Measurements from ENCODE around the gene TMEM63A.

DNA sequence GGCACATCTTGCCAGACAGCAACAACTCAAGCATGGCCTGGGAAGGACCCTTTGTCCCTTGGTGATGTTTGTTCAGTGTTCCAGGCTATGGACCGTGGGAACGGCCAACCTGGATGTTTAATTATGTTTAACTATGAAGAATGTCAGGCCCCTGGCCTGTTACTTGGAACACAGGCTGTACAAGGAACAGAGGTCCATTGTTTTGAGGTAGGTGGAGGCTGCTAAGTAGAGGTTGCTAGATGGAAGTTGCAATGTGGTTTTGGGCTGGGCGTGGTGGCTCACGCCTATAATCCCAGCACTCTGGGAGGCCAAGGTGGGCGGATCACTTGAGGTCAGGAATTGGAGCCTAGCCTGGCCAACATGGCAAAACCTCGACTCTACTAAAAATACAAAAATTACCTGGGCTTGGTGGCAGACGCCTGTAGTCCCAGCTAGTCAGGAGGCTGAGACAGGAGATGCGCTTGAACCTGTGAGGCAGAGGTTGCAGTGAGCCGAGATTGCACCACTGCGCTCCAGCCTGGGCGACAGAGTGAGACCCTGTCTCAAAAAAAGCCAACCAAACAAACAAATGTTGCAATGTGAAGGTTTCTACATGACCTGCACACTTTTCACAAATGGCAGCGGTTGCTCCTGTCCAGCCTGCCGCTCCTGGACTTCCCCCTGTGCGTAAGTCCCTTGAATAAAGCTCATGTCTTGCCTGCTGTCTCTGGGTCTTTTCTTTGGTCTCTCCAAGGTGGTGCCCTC is 9.2 kb upstream of the TMEM63A start:
- TF ChIP-seq RAD21 (IDR thresholded peaks at IDR 0.05; ENCODE audit: insufficient read depth, low read depth, low read length) (no peak), RBBP5 (conservative IDR thresholded peaks at IDR 0.05) (no peak), RFX5 (IDR thresholded peaks at IDR 0.05; ENCODE audit: low read depth, low read length) (no peak), MXI1 (IDR thresholded peaks at IDR 0.05; ENCODE audit: low read depth, low read length) (no peak), STAT3 (IDR thresholded peaks at IDR 0.05; ENCODE audit: low read depth, low read length) (no peak), YY1 (IDR thresholded peaks at IDR 0.05; ENCODE audit: low read depth, low read length) (no peak), TCF12 (IDR thresholded peaks at IDR 0.05; ENCODE audit: low read depth, low read length) (no peak), CHD2 (IDR thresholded peaks at IDR 0.05; ENCODE audit: borderline replicate concordance, low read depth, low read length) (no peak), POLR2A (IDR thresholded peaks at IDR 0.05; ENCODE audit: low read depth, low read length) (no peak), GABPA (IDR thresholded peaks at IDR 0.05; ENCODE audit: low read depth) (no peak)
- TF ChIP-seq, protein P1, sequence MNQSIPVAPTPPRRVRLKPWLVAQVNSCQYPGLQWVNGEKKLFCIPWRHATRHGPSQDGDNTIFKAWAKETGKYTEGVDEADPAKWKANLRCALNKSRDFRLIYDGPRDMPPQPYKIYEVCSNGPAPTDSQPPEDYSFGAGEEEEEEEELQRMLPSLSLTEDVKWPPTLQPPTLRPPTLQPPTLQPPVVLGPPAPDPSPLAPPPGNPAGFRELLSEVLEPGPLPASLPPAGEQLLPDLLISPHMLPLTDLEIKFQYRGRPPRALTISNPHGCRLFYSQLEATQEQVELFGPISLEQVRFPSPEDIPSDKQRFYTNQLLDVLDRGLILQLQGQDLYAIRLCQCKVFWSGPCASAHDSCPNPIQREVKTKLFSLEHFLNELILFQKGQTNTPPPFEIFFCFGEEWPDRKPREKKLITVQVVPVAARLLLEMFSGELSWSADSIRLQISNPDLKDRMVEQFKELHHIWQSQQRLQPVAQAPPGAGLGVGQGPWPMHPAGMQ (IDR thresholded peaks at IDR 0.05; ENCODE audit: borderline replicate concordance), result no peak
- TF ChIP-seq, protein P2, sequence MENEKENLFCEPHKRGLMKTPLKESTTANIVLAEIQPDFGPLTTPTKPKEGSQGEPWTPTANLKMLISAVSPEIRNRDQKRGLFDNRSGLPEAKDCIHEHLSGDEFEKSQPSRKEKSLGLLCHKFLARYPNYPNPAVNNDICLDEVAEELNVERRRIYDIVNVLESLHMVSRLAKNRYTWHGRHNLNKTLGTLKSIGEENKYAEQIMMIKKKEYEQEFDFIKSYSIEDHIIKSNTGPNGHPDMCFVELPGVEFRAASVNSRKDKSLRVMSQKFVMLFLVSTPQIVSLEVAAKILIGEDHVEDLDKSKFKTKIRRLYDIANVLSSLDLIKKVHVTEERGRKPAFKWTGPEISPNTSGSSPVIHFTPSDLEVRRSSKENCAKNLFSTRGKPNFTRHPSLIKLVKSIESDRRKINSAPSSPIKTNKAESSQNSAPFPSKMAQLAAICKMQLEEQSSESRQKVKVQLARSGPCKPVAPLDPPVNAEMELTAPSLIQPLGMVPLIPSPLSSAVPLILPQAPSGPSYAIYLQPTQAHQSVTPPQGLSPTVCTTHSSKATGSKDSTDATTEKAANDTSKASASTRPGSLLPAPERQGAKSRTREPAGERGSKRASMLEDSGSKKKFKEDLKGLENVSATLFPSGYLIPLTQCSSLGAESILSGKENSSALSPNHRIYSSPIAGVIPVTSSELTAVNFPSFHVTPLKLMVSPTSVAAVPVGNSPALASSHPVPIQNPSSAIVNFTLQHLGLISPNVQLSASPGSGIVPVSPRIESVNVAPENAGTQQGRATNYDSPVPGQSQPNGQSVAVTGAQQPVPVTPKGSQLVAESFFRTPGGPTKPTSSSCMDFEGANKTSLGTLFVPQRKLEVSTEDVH (IDR thresholded peaks at IDR 0.05; ENCODE audit: low read depth, partially characterized antibody), result no peak
- TF ChIP-seq, protein P3, sequence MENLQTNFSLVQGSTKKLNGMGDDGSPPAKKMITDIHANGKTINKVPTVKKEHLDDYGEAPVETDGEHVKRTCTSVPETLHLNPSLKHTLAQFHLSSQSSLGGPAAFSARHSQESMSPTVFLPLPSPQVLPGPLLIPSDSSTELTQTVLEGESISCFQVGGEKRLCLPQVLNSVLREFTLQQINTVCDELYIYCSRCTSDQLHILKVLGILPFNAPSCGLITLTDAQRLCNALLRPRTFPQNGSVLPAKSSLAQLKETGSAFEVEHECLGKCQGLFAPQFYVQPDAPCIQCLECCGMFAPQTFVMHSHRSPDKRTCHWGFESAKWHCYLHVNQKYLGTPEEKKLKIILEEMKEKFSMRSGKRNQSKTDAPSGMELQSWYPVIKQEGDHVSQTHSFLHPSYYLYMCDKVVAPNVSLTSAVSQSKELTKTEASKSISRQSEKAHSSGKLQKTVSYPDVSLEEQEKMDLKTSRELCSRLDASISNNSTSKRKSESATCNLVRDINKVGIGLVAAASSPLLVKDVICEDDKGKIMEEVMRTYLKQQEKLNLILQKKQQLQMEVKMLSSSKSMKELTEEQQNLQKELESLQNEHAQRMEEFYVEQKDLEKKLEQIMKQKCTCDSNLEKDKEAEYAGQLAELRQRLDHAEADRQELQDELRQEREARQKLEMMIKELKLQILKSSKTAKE (IDR thresholded peaks at IDR 0.05; ENCODE audit: low read depth, poor library complexity, severe bottlenecking), result no peak
